Measurements from ENCODE around the gene P4HB. TPM values are rescaled to one million over a fixed set of nuclear protein-coding genes. Genes with fewer than 3 reads are reported as not detected.

The P4HB gene
- total and polyA plus RNA-seq, 8 donors, result 876 to 2,130 (median 1,346) TPM

DNA sequence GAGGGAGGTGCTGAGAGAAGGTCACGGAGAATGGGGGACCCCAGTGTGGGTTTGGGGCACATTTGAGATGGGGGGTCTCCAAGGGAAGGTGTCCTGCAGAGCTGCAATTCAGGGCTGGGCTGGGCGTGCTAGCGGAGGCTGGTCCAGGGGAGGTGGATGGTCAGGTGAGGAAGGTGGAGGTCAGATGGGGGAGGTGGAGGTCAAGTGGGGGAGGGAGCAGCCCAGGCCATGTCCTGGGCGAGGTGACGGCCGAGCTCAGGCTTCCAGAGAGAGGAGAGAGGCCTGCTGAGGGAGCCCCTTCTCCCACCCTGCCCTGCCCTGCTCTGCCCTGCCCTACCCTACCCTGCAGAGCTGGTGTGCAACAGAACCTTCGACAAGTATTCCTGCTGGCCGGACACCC, 49.9 kb downstream of the P4HB start:
- H3K9me3 ChIP-seq, result no peaks in the 10 kb centered on the region
- intact Hi-C loops (cut with DNase I), result no loop called here
- FAIRE-seq (no peak), DNase-seq (peak in 1 of 6 donors; percentile 25), ATAC-seq (no peak)
- no peak for TF ChIP-seq CTCF (IDR thresholded peaks at IDR 0.05)
- H3K36me3 ChIP-seq, result no peaks in the 10 kb centered on the region
- no peak overlapping the region for H3K4me3 ChIP-seq
- H3K27me3 ChIP-seq, result no peaks in the 10 kb centered on the region
- H3K27ac ChIP-seq, result no peak overlapping the region
- no peaks in the 10 kb centered on the region for H3K4me1 ChIP-seq
- 67 to 78% methylated on average over 6 to 8 of the region's 8 CpGs for WGBS, 2 donors

DNA sequence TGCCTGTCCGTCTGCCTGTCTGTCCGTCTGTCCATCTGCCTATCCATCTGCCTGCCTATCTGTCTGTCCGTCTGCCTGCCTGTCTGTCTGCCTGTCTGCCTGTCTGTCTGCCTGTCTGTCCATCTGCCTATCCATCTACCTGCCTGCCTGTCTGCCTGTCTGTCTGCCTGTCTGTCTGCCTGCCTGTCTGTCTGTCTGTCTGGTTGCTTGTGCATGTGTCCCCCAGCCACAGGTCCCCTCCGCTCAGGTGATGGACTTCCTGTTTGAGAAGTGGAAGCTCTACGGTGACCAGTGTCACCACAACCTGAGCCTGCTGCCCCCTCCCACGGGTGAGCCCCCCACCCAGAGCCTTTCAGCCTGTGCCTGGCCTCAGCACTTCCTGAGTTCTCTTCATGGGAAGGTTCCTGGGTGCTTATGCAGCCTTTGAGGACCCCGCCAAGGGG, 50.8 kb downstream of the P4HB start:
- TF ChIP-seq CTCF (IDR thresholded peaks at IDR 0.05), result no peak
- FAIRE-seq (no peak), DNase-seq (no peak), ATAC-seq (no peak)
- 66 to 81% methylated on average over 7 of the region's 7 CpGs for WGBS, 2 donors
- intact Hi-C loops (cut with DNase I), result no loop called here
- no peaks in the 10 kb centered on the region for H3K9me3 ChIP-seq
- no peaks in the 10 kb centered on the region for H3K27me3 ChIP-seq
- no peak overlapping the region for H3K27ac ChIP-seq
- H3K4me3 ChIP-seq, result no peak overlapping the region
- peaks cover 0 to 5% (median under 1%) of the 10 kb centered on the region in 3 donors for H3K4me1 ChIP-seq
- H3K36me3 ChIP-seq, result no peaks in the 10 kb centered on the region

GRCh38 chr17:81808778-81809555, 51.4 kb downstream of the P4HB start:
- peaks cover 0 to under 1% (median 0%) of the 10 kb centered on the region in 4 donors for H3K27me3 ChIP-seq
- no peaks in the 10 kb centered on the region for H3K36me3 ChIP-seq
- peaks cover 0 to 10% (median 7%) of the 10 kb centered on the region in 3 donors for H3K4me1 ChIP-seq
- ATAC-seq (no peak), FAIRE-seq (no peak), DNase-seq (peak in 2 of 6 donors; percentile 27 to 53)
- no peak for TF ChIP-seq CTCF (IDR thresholded peaks at IDR 0.05)
- H3K4me3 ChIP-seq, result no peak overlapping the region
- H3K27ac ChIP-seq, result no peak overlapping the region
- 59 to 74% methylated on average over 20 of the region's 20 CpGs for WGBS, 2 donors
- intact Hi-C loops (cut with DNase I), result no loop called here
- no peaks in the 10 kb centered on the region for H3K9me3 ChIP-seq

DNA sequence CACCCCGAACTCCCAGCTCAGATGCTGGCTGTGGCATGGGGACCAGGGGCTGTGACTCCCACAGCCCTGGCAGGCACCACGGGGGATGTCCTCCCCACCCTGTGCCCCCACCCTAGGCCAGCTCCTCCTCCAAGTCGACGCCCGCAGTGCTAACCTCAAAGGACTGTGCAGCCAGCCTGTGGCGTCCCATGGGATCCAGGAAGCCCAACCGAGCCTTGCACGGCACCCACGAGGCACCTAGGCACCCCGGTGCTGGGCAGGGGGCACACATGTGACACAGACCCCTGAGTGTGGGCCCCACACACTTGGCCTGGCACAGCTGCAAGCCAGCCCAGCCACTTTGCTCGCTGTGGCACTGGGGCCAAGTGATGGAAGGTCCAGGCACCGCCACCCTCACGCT, 52.5 kb downstream of the P4HB start:
- peak in 2 of 6 donors; percentile 24 to 69 for DNase-seq
- H3K4me3 ChIP-seq, result no peak overlapping the region
- no peak for FAIRE-seq
- H3K9me3 ChIP-seq, result no peaks in the 10 kb centered on the region
- ATAC-seq, result no peak
- peaks cover 0 to 8% (median 2%) of the 10 kb centered on the region in 4 donors for H3K27me3 ChIP-seq
- H3K27ac ChIP-seq, result no peak overlapping the region
- H3K4me1 ChIP-seq, result peaks cover 0 to 11% (median 10%) of the 10 kb centered on the region in 3 donors
- intact Hi-C loops (cut with DNase I), result no loop called here
- H3K36me3 ChIP-seq, result no peaks in the 10 kb centered on the region
- 48 to 63% methylated on average over 13 of the region's 13 CpGs for WGBS, 2 donors
- no peak for TF ChIP-seq CTCF (IDR thresholded peaks at IDR 0.05)

DNA sequence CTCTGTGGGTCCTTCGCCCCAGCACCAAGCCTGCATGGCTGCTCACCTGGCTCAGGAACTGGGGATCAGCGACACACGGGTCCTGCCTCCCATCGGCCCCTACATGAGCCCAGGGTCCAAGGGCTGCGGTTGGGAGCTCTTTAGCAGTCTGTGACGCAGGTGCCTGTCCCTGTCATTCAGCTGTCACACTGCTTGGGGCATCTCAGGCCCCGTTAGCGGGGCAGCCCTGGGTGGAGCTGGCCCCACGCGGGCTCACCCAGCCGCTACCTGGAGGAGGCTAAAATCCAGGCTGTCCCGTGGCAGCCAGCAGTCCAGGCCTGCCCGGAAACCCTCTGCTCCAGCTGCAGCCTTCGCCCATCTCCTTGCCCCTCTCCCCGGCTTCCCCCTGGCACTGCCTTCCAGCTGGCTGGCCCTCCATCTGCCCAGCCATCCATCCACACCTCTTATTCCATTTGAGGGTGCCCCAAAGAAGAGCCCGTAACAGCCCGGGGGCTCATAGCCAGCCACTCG, 53.1 kb downstream of the P4HB start:
- Histone ChIP-seq H3K27me3 (peaks cover 0 to 8% (median 2%) of the 10 kb centered on the region in 4 donors), H3K4me1 (peaks cover 0 to 11% (median 10%) of the 10 kb centered on the region in 3 donors), H3K36me3 (no peaks in the 10 kb centered on the region), H3K4me3 (no peak overlapping the region), H3K27ac (no peak overlapping the region), H3K9me3 (no peaks in the 10 kb centered on the region)
- ATAC-seq, result no peak
- 40 to 44% methylated on average over 18 of the region's 18 CpGs for WGBS, 2 donors
- no peak for TF ChIP-seq CTCF (IDR thresholded peaks at IDR 0.05)
- FAIRE-seq, result no peak
- DNase-seq, result peak in 1 of 6 donors; percentile 60
- intact Hi-C loops (cut with DNase I), result no loop called here

Data from pancreas (tissue), 10 donors.